GM12878 (cell line): ENCODE results near the gene PAK2. TPM values are rescaled to one million over a fixed set of nuclear protein-coding genes. Genes with fewer than 3 reads are reported as not detected.

ENCODE experiments used
- ATAC-seq: fragments of 200-7000 bp; cut with Tn5 transposase; 3 replicates; pipeline ENCODE4 v1.9.1; 2020; ENCODE audit warnings: mild to moderate bottlenecking, moderate library complexity
- BruUV-seq: library from RNA; stranded (reverse); fragments of 400-500 nt; replicated peaks from 2 replicates; lab custom pipeline; 2021; lab: Mats Ljungman, UMichigan
- CTCF ChIA-PET: fragments of 300-600 bp; sonication (Branson Sonifier 250); formaldehyde crosslinking; extraction: SDS; loops from one replicate; lab custom pipeline; 2021; ENCODE audit warnings: inconsistent platforms; lab: Yijun Ruan, JAX
- POLR2A ChIA-PET: fragments of 350-600 bp; formaldehyde crosslinking; extraction: SDS; loops from one replicate; lab custom pipeline; 2021; ENCODE audit warnings: inconsistent platforms; lab: Charles Lee
- RAD21 ChIA-PET: fragments of 300-600 bp; sonication (Branson Sonifier 250); formaldehyde crosslinking; loops from one replicate; lab custom pipeline; 2023; ENCODE audit warnings: antibody characterized with exemption; ENCODE audit not compliant: unreplicated experiment; lab: Charles Lee
- SMC1A ChIA-PET: fragments of 300-600 bp; sonication (Branson Sonifier 250); formaldehyde crosslinking; loops from one replicate; lab custom pipeline; 2023; ENCODE audit not compliant: unreplicated experiment, uncharacterized antibody; lab: Charles Lee
- DNase-seq: peaks from one replicate; pipeline ENCODE4 v3.0.0-alpha.2; 2011; ENCODE audit warnings: low read depth, low spot score
- FAIRE-seq: peaks from 3 replicates; lab custom pipeline; 2011; peaks lifted over from hg19 to GRCh38; lab: Jason Lieb, UNC
- H2AFZ ChIP-seq: 2 replicates; pipeline ENCODE4 v1.6.0; 2011; ENCODE audit warnings: low read depth, low read length, control low read depth; ENCODE audit not compliant: control insufficient read depth
- H3K27ac ChIP-seq: 2 replicates; pipeline ENCODE4 v1.5.1; 2011; ENCODE audit warnings: control low read depth; ENCODE audit not compliant: control insufficient read depth, insufficient read depth
- H3K27me3 ChIP-seq, 2 experiments: replicated peaks in 1 of 2; 2 replicates each; pipeline versions ENCODE4 v1.6.0 to v1.6.1; 2011; ENCODE audit warnings: low read length in 1 of 2; ENCODE audit not compliant: control insufficient read depth in 2 of 2, insufficient read depth in 2 of 2
- H3K36me3 ChIP-seq, 2 experiments: 2 replicates each; pipeline ENCODE4 v1.5.1; 2011; ENCODE audit warnings: low read length in 1 of 2; ENCODE audit not compliant: control insufficient read depth in 2 of 2, insufficient read depth in 2 of 2
- H3K4me1 ChIP-seq: 2 replicates; pipeline ENCODE4 v1.6.1; 2011; ENCODE audit warnings: mild to moderate bottlenecking, low read length, moderate library complexity, mixed read lengths; ENCODE audit not compliant: control insufficient read depth, insufficient read depth
- H3K4me2 ChIP-seq: 2 replicates; pipeline ENCODE4 v1.6.0; 2011; ENCODE audit warnings: control low read depth; ENCODE audit not compliant: control insufficient read depth, insufficient read depth
- H3K4me3 ChIP-seq: fragments of 200-600 bp; sonication (generic); 2 replicates; pipeline ENCODE4 v1.5.1; 2016
- H3K79me2 ChIP-seq: 2 replicates; pipeline ENCODE4 v1.6.0; 2011; ENCODE audit warnings: low read length; ENCODE audit not compliant: control insufficient read depth, insufficient read depth
- H3K9ac ChIP-seq: 2 replicates; pipeline ENCODE4 v1.8.0; 2011; ENCODE audit warnings: low read length, control low read depth, mixed read lengths; ENCODE audit not compliant: control insufficient read depth, insufficient read depth
- H3K9me3 ChIP-seq: replicated peaks from 3 replicates; pipeline ENCODE4 v1.5.1; 2011; ENCODE audit warnings: mild to moderate bottlenecking, low read length; ENCODE audit not compliant: control insufficient read depth, insufficient read depth
- H4K20me1 ChIP-seq: 2 replicates; pipeline ENCODE4 v1.6.0; 2011; ENCODE audit not compliant: control insufficient read depth, insufficient read depth
- CBX3 ChIP-seq: fragments of 200-600 bp; sonication (generic); IDR thresholded peaks from 2 replicates; pipeline ENCODE4 v1.6.1; 2016; ENCODE audit warnings: low read depth, borderline replicate concordance
- CBX5 ChIP-seq: sonication (generic); IDR thresholded peaks from 2 replicates; pipeline ENCODE4 v1.6.1; 2016; ENCODE audit warnings: low read depth, moderate library complexity, mild to moderate bottlenecking, inconsistent platforms
- CHD1 ChIP-seq: IDR thresholded peaks from 2 replicates; pipeline ENCODE4 v1.6.1; 2012; ENCODE audit warnings: low read depth, low read length, improper control_type of control experiment
- ELK1 ChIP-seq: IDR thresholded peaks from 2 replicates; pipeline ENCODE4 v1.6.1; 2012; ENCODE audit warnings: low read depth, low read length, improper control_type of control experiment
- ESRRA ChIP-seq: IDR thresholded peaks from 2 replicates; pipeline ENCODE4 v1.6.1; 2012; ENCODE audit warnings: mild to moderate bottlenecking, low read length, improper control_type of control experiment
- FOXM1 ChIP-seq: IDR thresholded peaks from 2 replicates; pipeline ENCODE4 v1.6.1; 2012; ENCODE audit warnings: low read depth, mild to moderate bottlenecking, inconsistent platforms, low read length, moderate library complexity
- GATAD2B ChIP-seq: fragments of 450-650 bp; conservative IDR thresholded peaks from 2 replicates; pipeline ENCODE4 v1.6.1; 2017; ENCODE audit warnings: low read depth, mild to moderate bottlenecking, moderate library complexity
- KLF5 ChIP-seq: fragments of 450-650 bp; IDR thresholded peaks from 2 replicates; pipeline ENCODE4 v1.6.1; 2014; ENCODE audit warnings: mild to moderate bottlenecking; ENCODE audit not compliant: partially characterized antibody
- MEF2A ChIP-seq: IDR thresholded peaks from 2 replicates; pipeline ENCODE4 v1.6.1; 2011; ENCODE audit warnings: low read depth, mild to moderate bottlenecking, low read length, moderate library complexity; ENCODE audit not compliant: insufficient read depth
- MLLT1 ChIP-seq: fragments of 450-650 bp; IDR thresholded peaks from 2 replicates; pipeline ENCODE4 v1.6.1; 2016; ENCODE audit warnings: mild to moderate bottlenecking
- NFXL1 ChIP-seq: fragments of 450-650 bp; IDR thresholded peaks from 2 replicates; pipeline ENCODE4 v1.6.1; 2017; ENCODE audit warnings: antibody characterized with exemption, mild to moderate bottlenecking, borderline replicate concordance
- POLR2A ChIP-seq: IDR thresholded peaks from 2 replicates; pipeline ENCODE4 v1.6.1; 2011; ENCODE audit warnings: low read depth, mild to moderate bottlenecking, low read length
- POLR2AphosphoS2 ChIP-seq: IDR thresholded peaks from 2 replicates; pipeline ENCODE4 v1.6.1; 2011; ENCODE audit warnings: low read depth, mild to moderate bottlenecking, low read length, improper control_type of control experiment, moderate library complexity
- POLR2AphosphoS5 ChIP-seq: IDR thresholded peaks from 2 replicates; pipeline ENCODE4 v1.6.1; 2011; ENCODE audit warnings: mild to moderate bottlenecking, low read length, inconsistent platforms
- TCF12 ChIP-seq: IDR thresholded peaks from 2 replicates; pipeline ENCODE4 v1.6.1; 2011; ENCODE audit warnings: low read depth, mild to moderate bottlenecking, low read length
- ZBED1 ChIP-seq: IDR thresholded peaks from 2 replicates; pipeline ENCODE4 v1.6.1; 2016; ENCODE audit warnings: borderline replicate concordance
- WGBS: methylation state at CpG from one replicate; pipeline ENCODE4 v1.1.6; 2016; ENCODE audit warnings: low lambda C conversion rate; ENCODE audit not compliant: insufficient replicate concordance, insufficient coverage; ENCODE audit errors: missing lambda C conversion rate; 5-methylcytosine and 5-hydroxymethylcytosine counted together
- in situ Hi-C: fragments of 300-500 bp; cut with MboI; formaldehyde crosslinking; loops from 9 replicates; pipeline ENCODE4 v1.14.3; 2018; ENCODE audit warnings: mixed read lengths
- intact Hi-C: fragments of 100-400 bp; cut with micrococcal nuclease; formaldehyde crosslinking; loops from one replicate; pipeline ENCODE4 v1.14.2; 2022; ENCODE audit not compliant: unreplicated experiment
- polyA plus RNA-seq, 11 experiments: library from polyadenylated mRNA; depleted of rRNA in 4 of 11; unstranded in 6 of 11; stranded (reverse) in 5 of 11; fragments of >200 nt; fragmentation: Nextera tagmentation in 4 of 11; fragmentation: Illumina TruSeq in 1 of 11; extraction: Ambion mirVana in 4 of 11; extraction: Trizol in 1 of 11; gene quantifications; 1 replicate in 1 of 11; 2 replicates in 10 of 11; pipeline versions ENCODE4 v1.2.1 to v1.2.3, GENCODE V29; 2011 to 2016; ENCODE audit warnings: inconsistent platforms in 2 of 11, missing spikeins in 2 of 11, low read depth in 1 of 11
- total RNA-seq, 4 experiments: library from RNA; depleted of rRNA in 3 of 4; stranded (reverse); fragments of >200 nt in 3 of 4; fragmentation: Illumina TruSeq in 1 of 4; extraction: Trizol in 1 of 4; gene quantifications; 2 replicates each; pipeline versions ENCODE4 v1.2.1 to v1.2.3, GENCODE V29; 2013 to 2021

Gene PAK2
- total and polyA plus RNA-seq, 10 of the 15 experiments (the other 5 are each of a cell fraction or from before 2014, with no cell fraction given), result 9.0 to 59.1 (median 27.0) TPM

- no peak for TF ChIP-seq MLLT1
- TF ChIP-seq ESRRA, result no peak
- no peak for TF ChIP-seq FOXM1
- TF ChIP-seq POLR2A, result no peak
- no peak for TF ChIP-seq POLR2AphosphoS2
- TF ChIP-seq CBX3, result no peak
- TF ChIP-seq ZBED1, result no peak
- no peak for TF ChIP-seq TCF12
- TF ChIP-seq NFXL1, result no peak
- no peak for TF ChIP-seq CHD1
Measured at GRCh38 chr3:196754091-196754981, 14.7 kb downstream of the PAK2 start (continued).

- Histone ChIP-seq H3K4me2 (no peak overlapping the region), H3K4me1 (no peaks in the 10 kb centered on the region), H3K9me3 (peaks cover 30% of the 10 kb centered on the region), H3K9ac (no peak overlapping the region), H3K4me3 (no peak overlapping the region), H4K20me1 (no peaks in the 10 kb centered on the region), H3K27me3 (no peaks in the 10 kb centered on the region), H3K79me2 (peaks cover 69% of the 10 kb centered on the region), H2AFZ (no peak overlapping the region), H3K36me3 (peaks cover 5 to 24% of the 10 kb centered on the region in 2 experiments), H3K27ac (no peak overlapping the region)
- BruUV-seq, result TSS peak; percentile 21
- RAD21 ChIA-PET, result no interaction called here
- WGBS, result 71% methylated on average over 4 of the region's 4 CpGs
- DNase-seq (no peak), ATAC-seq (no peak), FAIRE-seq (no peak)
- intact Hi-C loops, result no loop called here
- SMC1A ChIA-PET, result no interaction called here
- in situ Hi-C loops, result no loop called here
- TF ChIP-seq GATAD2B (no peak), POLR2AphosphoS5 (no peak), CBX5 (peak; percentile 98; the same call in 1 of the 2 replicates), MEF2A (no peak), CBX3 (peak; percentile 46; the same call in 1 of the 2 replicates), KLF5 (peak; percentile 34), ELK1 (no peak)
- POLR2A ChIA-PET, result interaction anchor here (0.6 kb wide), 1 partner anchor 12 kb away, joined by 3 read pairs; no protein-coding TSS in a partner anchor
- CTCF ChIA-PET, result interaction anchor here (0.9 kb wide), 1 partner anchor 11 kb away, joined by 3 read pairs; no protein-coding TSS in a partner anchor
Measured at GRCh38 chr3:196756732-196757131, 17.1 kb downstream of the PAK2 start.
